WTC11 (cell line): ENCODE measurements around the gene KLHL13. TPM values are rescaled to one million over a fixed set of nuclear protein-coding genes. Genes with fewer than 3 reads are reported as not detected.
A peak's percentile ranks its signal among the peaks of the same experiment; 100 is the strongest.

Experiments used
- ATAC-seq: fragments of 200-7000 bp; cut with Tn5 transposase; 2 replicates; pipeline ENCODE4 v1.10.0; 2021; ENCODE audit warnings: mild to moderate bottlenecking, moderate library complexity
- CTCF ChIA-PET: fragments of 300-600 bp; sonication (Branson Sonifier 250); formaldehyde crosslinking; loops from one replicate; lab custom pipeline; 2021; ENCODE audit warnings: antibody characterized with exemption; lab: Charles Lee
- POLR2A ChIA-PET: fragments of 350-600 bp; sonication (Branson Sonifier 250); formaldehyde crosslinking; loops from one replicate; lab custom pipeline; 2021; ENCODE audit warnings: antibody characterized with exemption; lab: Charles Lee
- DNase-seq: peaks from one replicate; pipeline ENCODE4 v3.0.0; 2021; ENCODE audit warnings: low spot score
- H3K27ac Mint-ChIP-seq: 2 replicates; pipeline ENCODE4 v1.8.0; 2021; ENCODE audit warnings: mixed read lengths
- H3K27me3 Mint-ChIP-seq: 2 replicates; pipeline ENCODE4 v1.8.0; 2021; ENCODE audit warnings: low read depth, mild to moderate bottlenecking, moderate library complexity, mixed read lengths
- H3K36me3 Mint-ChIP-seq: 2 replicates; pipeline ENCODE4 v1.8.0; 2021; ENCODE audit warnings: mixed read lengths
- H3K4me1 Mint-ChIP-seq: 2 replicates; pipeline ENCODE4 v1.8.0; 2022; ENCODE audit warnings: mixed read lengths
- H3K4me3 Mint-ChIP-seq: 2 replicates; pipeline ENCODE4 v1.8.0; 2021; ENCODE audit warnings: mild to moderate bottlenecking, moderate library complexity, mixed read lengths
- H3K9me3 Mint-ChIP-seq: 2 replicates; pipeline ENCODE4 v1.8.0; 2021; ENCODE audit warnings: mixed read lengths
- CBFB ChIP-seq: sonication (generic); formaldehyde crosslinking; IDR thresholded peaks from 2 replicates; pipeline ENCODE4 v1.8.1; 2022; ENCODE audit warnings: mild to moderate bottlenecking, low read depth, missing genetic modification reagents
- E2F4 ChIP-seq: sonication (generic); formaldehyde crosslinking; IDR thresholded peaks from 2 replicates; pipeline ENCODE4 v1.8.1; 2022; ENCODE audit warnings: low read depth, mild to moderate bottlenecking, moderate library complexity, missing genetic modification reagents, borderline replicate concordance
- EMX1 ChIP-seq: fragments of 250-450 bp; sonication (Bioruptor Pico); IDR thresholded peaks from 2 replicates; pipeline ENCODE4 v1.8.0; 2021; ENCODE audit warnings: mild to moderate bottlenecking
- FOXK1 ChIP-seq: sonication (generic); formaldehyde crosslinking; IDR thresholded peaks from 2 replicates; pipeline ENCODE4 v1.8.0; 2022; ENCODE audit warnings: mild to moderate bottlenecking, moderate library complexity, missing genetic modification reagents
- GTF2I ChIP-seq: fragments of 250-450 bp; sonication (Bioruptor Pico); conservative IDR thresholded peaks from 2 replicates; pipeline ENCODE4 v1.4.0; 2021; ENCODE audit warnings: mild to moderate bottlenecking
- IRF2 ChIP-seq: sonication (generic); formaldehyde crosslinking; IDR thresholded peaks from 2 replicates; pipeline ENCODE4 v1.8.0; 2022; ENCODE audit warnings: low read depth, missing genetic modification reagents, borderline replicate concordance
- MAX ChIP-seq: sonication (generic); formaldehyde crosslinking; IDR thresholded peaks from 2 replicates; pipeline ENCODE4 v1.8.0; 2022; ENCODE audit warnings: mild to moderate bottlenecking, missing genetic modification reagents
- NFE2L1 ChIP-seq: sonication (generic); formaldehyde crosslinking; IDR thresholded peaks from 2 replicates; pipeline ENCODE4 v1.8.1; 2023; ENCODE audit warnings: missing genetic modification reagents
- NFYB ChIP-seq: sonication (generic); formaldehyde crosslinking; conservative IDR thresholded peaks from 2 replicates; pipeline ENCODE4 v1.8.0; 2022; ENCODE audit warnings: low read depth, missing genetic modification reagents
- NR1H2 ChIP-seq: sonication (generic); formaldehyde crosslinking; IDR thresholded peaks from 2 replicates; pipeline ENCODE4 v1.9.0; 2021; ENCODE audit warnings: mild to moderate bottlenecking, moderate library complexity, missing genetic modification reagents
- NR2C2 ChIP-seq: sonication (generic); formaldehyde crosslinking; IDR thresholded peaks from 2 replicates; pipeline ENCODE4 v1.8.0; 2022; ENCODE audit warnings: mild to moderate bottlenecking, missing genetic modification reagents
- RORB ChIP-seq: fragments of 250-450 bp; sonication (Bioruptor Pico); IDR thresholded peaks from 2 replicates; pipeline ENCODE4 v1.9.0; 2021; ENCODE audit warnings: mild to moderate bottlenecking
- SMAD4 ChIP-seq: sonication (generic); formaldehyde crosslinking; IDR thresholded peaks from 2 replicates; pipeline ENCODE4 v1.8.0; 2022; ENCODE audit warnings: mild to moderate bottlenecking, missing genetic modification reagents
- SOX15 ChIP-seq: fragments of 250-450 bp; sonication (Bioruptor Pico); IDR thresholded peaks from 2 replicates; pipeline ENCODE4 v1.9.0; 2021; ENCODE audit warnings: mild to moderate bottlenecking
- ZNF138 ChIP-seq: sonication (generic); formaldehyde crosslinking; conservative IDR thresholded peaks from 2 replicates; pipeline ENCODE4 v1.8.1; 2022; ENCODE audit warnings: mild to moderate bottlenecking, moderate library complexity, missing genetic modification reagents
- ZNF232 ChIP-seq: sonication (generic); formaldehyde crosslinking; IDR thresholded peaks from 2 replicates; pipeline ENCODE4 v1.8.0; 2022; ENCODE audit warnings: mild to moderate bottlenecking, missing genetic modification reagents
- ZNF317 ChIP-seq: sonication (generic); formaldehyde crosslinking; IDR thresholded peaks from 2 replicates; pipeline ENCODE4 v1.8.1; 2023; ENCODE audit warnings: low read depth, mild to moderate bottlenecking, moderate library complexity, missing genetic modification reagents, borderline replicate concordance
- ZNF423 ChIP-seq: fragments of 250-450 bp; sonication (Bioruptor Pico); IDR thresholded peaks from 2 replicates; pipeline ENCODE4 v2.1.2; 2022; ENCODE audit warnings: mild to moderate bottlenecking, moderate library complexity
- ZNF512 ChIP-seq: sonication (generic); formaldehyde crosslinking; IDR thresholded peaks from 2 replicates; pipeline ENCODE4 v1.8.1; 2022; ENCODE audit warnings: missing genetic modification reagents, borderline replicate concordance
- ZNF532 ChIP-seq: fragments of 250-450 bp; sonication (Bioruptor Pico); IDR thresholded peaks from 2 replicates; pipeline ENCODE4 v1.9.0; 2021; ENCODE audit warnings: mild to moderate bottlenecking, borderline replicate concordance
- ZNF671 ChIP-seq: fragments of 250-450 bp; sonication (Bioruptor Pico); IDR thresholded peaks from 2 replicates; pipeline ENCODE4 v1.8.0; 2021; ENCODE audit warnings: mild to moderate bottlenecking
- total RNA-seq: library from RNA; stranded (reverse); gene quantifications from 3 replicates; pipeline ENCODE4 v1.2.3, GENCODE V29; 2021
- TF ChIP-seq, protein P1 (sequence below): fragments of 250-450 bp; sonication (Bioruptor Pico); IDR thresholded peaks from 2 replicates; pipeline ENCODE4 v1.9.0; 2021; ENCODE audit warnings: moderate library complexity, mild to moderate bottlenecking, inconsistent platforms, borderline replicate concordance
- TF ChIP-seq, protein P2 (sequence below): sonication (generic); formaldehyde crosslinking; IDR thresholded peaks from 2 replicates; pipeline ENCODE4 v1.8.1; 2022; ENCODE audit warnings: mild to moderate bottlenecking, missing genetic modification reagents, moderate library complexity, borderline replicate concordance
- TF ChIP-seq, protein P3 (sequence below): sonication (generic); formaldehyde crosslinking; IDR thresholded peaks from 2 replicates; pipeline ENCODE4 v1.8.1; 2022; ENCODE audit warnings: mild to moderate bottlenecking, moderate library complexity, missing genetic modification reagents

The KLHL13 gene
- total RNA-seq, 1 experiment from 2014 or later: 7.7 TPM

DNA sequence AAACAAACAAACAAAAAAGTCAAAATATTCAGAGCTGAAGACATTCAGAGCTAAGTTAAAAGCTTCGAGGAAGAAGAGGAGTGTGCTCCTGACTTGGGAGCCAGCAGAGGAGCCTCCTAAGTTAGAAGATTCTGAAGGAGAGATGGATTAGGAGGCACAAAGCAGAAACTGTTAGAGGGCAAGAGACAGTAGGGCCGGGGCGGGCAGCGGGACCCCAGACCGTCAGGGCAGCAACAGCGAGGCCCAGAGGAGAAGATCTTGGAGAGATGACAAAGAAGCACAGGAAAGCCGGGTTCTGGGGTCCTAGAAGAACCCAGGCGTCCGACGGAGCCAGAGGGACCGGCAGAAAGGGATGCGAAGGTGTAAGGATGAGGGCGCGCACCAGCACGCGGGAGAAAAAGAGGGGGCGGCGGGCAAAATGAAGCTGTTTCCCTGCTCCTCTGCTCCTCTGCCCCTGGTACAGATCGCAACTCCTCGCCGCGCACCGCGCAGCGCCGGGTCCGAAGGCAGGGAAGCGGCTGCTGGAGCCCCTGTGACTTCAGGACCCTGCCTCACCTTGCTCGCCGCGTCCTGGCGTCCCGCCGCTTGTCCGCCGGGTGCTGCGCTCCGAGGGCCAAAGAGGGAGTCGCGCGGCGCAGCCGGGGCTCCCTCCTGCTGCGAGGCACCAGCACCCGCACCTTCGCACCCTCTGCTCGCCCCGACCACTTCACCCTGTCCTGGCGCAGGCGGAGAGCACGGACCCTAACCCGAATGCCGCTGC lies 477 bp downstream of the KLHL13 start:
- ATAC-seq (peak; percentile 72), DNase-seq (peak; percentile 33)
- Mint-ChIP-seq H3K4me1 (peaks cover 12% of the 10 kb centered on the region), H3K27me3 (peaks cover 24% of the 10 kb centered on the region), H3K9me3 (no peaks in the 10 kb centered on the region), H3K4me3 (peak overlapping the region; percentile 88), H3K27ac (no peak overlapping the region), H3K36me3 (no peaks in the 10 kb centered on the region)
- no peak for TF ChIP-seq EMX1 (CRISPR knock-in tag)
- no peak for TF ChIP-seq NFYB
- TF ChIP-seq, protein P1, sequence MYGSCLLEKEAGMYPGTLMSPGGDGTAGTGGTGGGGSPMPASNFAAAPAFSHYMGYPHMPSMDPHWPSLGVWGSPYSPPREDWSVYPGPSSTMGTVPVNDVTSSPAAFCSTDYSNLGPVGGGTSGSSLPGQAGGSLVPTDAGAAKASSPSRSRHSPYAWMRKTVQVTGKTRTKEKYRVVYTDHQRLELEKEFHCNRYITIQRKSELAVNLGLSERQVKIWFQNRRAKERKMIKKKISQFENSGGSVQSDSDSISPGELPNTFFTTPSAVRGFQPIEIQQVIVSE: no peak
- TF ChIP-seq SOX15 (CRISPR knock-in tag): no peak
- no peak for TF ChIP-seq ZNF512 (CRISPR knock-in tag)
- TF ChIP-seq ZNF423 (CRISPR knock-in tag): peak; percentile 67; the same call in 1 of the 2 replicates
- TF ChIP-seq ZNF532 (CRISPR knock-in tag): no peak
- TF ChIP-seq FOXK1 (CRISPR knock-in tag): 0 out of 2 replicates have a peak, but pooled peaks have one; percentile 24
- no peak for TF ChIP-seq ZNF138 (CRISPR knock-in tag)
- CTCF ChIA-PET: no interaction called here
- POLR2A ChIA-PET: no interaction called here

DNA sequence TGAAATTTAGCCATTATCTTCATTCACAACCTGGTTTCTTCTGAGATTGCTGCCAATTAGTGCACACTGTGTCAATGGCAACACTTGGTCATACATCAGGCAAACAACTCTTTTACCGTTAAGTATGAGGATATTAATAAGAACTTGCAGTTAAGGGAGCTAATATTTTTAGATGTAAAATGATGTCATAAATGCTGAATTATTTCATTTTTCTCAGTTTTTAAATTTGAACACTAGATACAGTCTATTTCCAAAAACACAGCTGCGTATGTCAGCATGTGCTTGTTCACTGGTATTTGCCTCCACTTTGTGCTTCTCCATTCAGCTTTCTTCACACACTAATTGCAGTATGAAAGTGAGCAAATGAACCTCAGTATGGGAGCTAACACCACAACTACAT lies 1.6 kb downstream of the KLHL13 start:
- no peak for ATAC-seq
- peaks cover 24% of the 10 kb centered on the region for H3K27me3 Mint-ChIP-seq
- 0 out of 2 replicates have a peak overlapping the region, but pooled peaks have one; percentile 88 for H3K4me3 Mint-ChIP-seq
- no peaks in the 10 kb centered on the region for H3K36me3 Mint-ChIP-seq
- H3K4me1 Mint-ChIP-seq: peaks cover 12% of the 10 kb centered on the region
- ChIA-PET POLR2A (no interaction called here), CTCF (no interaction called here)
- no peaks in the 10 kb centered on the region for H3K9me3 Mint-ChIP-seq
- no peak overlapping the region for H3K27ac Mint-ChIP-seq
- no peak for DNase-seq
- TF ChIP-seq NR2C2 (CRISPR knock-in tag) (no peak), CBFB (CRISPR knock-in tag) (no peak), MAX (no peak), ZNF671 (CRISPR knock-in tag) (no peak), SMAD4 (no peak), ZNF317 (CRISPR knock-in tag) (no peak), SOX15 (CRISPR knock-in tag) (no peak), RORB (CRISPR knock-in tag) (no peak), IRF2 (CRISPR knock-in tag) (no peak), NR1H2 (CRISPR knock-in tag) (no peak), ZNF423 (CRISPR knock-in tag) (no peak), ZNF232 (CRISPR knock-in tag) (no peak), GTF2I (CRISPR knock-in tag) (no peak), NFE2L1 (no peak), E2F4 (CRISPR knock-in tag) (no peak), EMX1 (CRISPR knock-in tag) (no peak)
- TF ChIP-seq, protein P2, sequence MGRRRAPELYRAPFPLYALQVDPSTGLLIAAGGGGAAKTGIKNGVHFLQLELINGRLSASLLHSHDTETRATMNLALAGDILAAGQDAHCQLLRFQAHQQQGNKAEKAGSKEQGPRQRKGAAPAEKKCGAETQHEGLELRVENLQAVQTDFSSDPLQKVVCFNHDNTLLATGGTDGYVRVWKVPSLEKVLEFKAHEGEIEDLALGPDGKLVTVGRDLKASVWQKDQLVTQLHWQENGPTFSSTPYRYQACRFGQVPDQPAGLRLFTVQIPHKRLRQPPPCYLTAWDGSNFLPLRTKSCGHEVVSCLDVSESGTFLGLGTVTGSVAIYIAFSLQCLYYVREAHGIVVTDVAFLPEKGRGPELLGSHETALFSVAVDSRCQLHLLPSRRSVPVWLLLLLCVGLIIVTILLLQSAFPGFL (CRISPR knock-in tag): no peak
- TF ChIP-seq, protein P3, sequence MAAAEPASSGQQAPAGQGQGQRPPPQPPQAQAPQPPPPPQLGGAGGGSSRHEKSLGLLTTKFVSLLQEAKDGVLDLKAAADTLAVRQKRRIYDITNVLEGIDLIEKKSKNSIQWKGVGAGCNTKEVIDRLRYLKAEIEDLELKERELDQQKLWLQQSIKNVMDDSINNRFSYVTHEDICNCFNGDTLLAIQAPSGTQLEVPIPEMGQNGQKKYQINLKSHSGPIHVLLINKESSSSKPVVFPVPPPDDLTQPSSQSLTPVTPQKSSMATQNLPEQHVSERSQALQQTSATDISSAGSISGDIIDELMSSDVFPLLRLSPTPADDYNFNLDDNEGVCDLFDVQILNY: no peak
